ENCODE results near the gene GRM3.

GRM3 gene

GRCh38 chr7:86765931-86766330 lies 122.2 kb downstream of the GRM3 start:
- DNase-seq (ENCODE audit: low read depth, low spot score) = no peak
- Histone ChIP-seq H3K27ac (no peak overlapping the region), H3K9me3 (ENCODE audit: low read depth, low read length) (no peaks in the 10 kb centered on the region), H3K36me3 (ENCODE audit: insufficient read depth, low read length) (no peaks in the 10 kb centered on the region), H3K4me3 (no peak overlapping the region), H3K9ac (ENCODE audit: insufficient read length) (no peak overlapping the region)
- no peak for TF ChIP-seq FOXP2 (optimal IDR thresholded peaks at IDR 0.05; ENCODE audit: control extremely low read depth, extremely low read length, insufficient read depth)

- TF ChIP-seq POLR2AphosphoS5 (IDR thresholded peaks at IDR 0.05; ENCODE audit: borderline replicate concordance, low read depth, low read length) (no peak), FOXP2 (optimal IDR thresholded peaks at IDR 0.05; ENCODE audit: control extremely low read depth, extremely low read length, insufficient read depth) (no peak), EZH2 (IDR thresholded peaks at IDR 0.05) (no peak)
- Histone ChIP-seq H3K9ac (ENCODE audit: insufficient read length) (no peak overlapping the region), H3K27ac (no peak overlapping the region), H3K4me3 (no peak overlapping the region), H3K36me3 (ENCODE audit: insufficient read depth, low read length) (no peaks in the 10 kb centered on the region), H3K9me3 (ENCODE audit: low read depth, low read length) (no peaks in the 10 kb centered on the region)
- DNase-seq (ENCODE audit: low read depth, low spot score) = no peak
Measured at GRCh38 chr7:86768394-86768793, 124.7 kb downstream of the GRM3 start.

- Histone ChIP-seq H3K27ac (no peak overlapping the region), H3K9ac (ENCODE audit: insufficient read length) (no peak overlapping the region), H3K4me3 (no peak overlapping the region), H3K9me3 (ENCODE audit: low read depth, low read length) (no peaks in the 10 kb centered on the region), H3K36me3 (ENCODE audit: insufficient read depth, low read length) (no peaks in the 10 kb centered on the region)
- TF ChIP-seq FOXP2 (optimal IDR thresholded peaks at IDR 0.05; ENCODE audit: control extremely low read depth, extremely low read length, insufficient read depth) (no peak), EZH2 (IDR thresholded peaks at IDR 0.05) (no peak), POLR2AphosphoS5 (IDR thresholded peaks at IDR 0.05; ENCODE audit: borderline replicate concordance, low read depth, low read length) (no peak)
- DNase-seq (ENCODE audit: low read depth, low spot score) = no peak
Measured at GRCh38 chr7:86768967-86769760, 125.5 kb downstream of the GRM3 start.

GRCh38 chr7:86773309-86773708 lies 129.6 kb downstream of the GRM3 start:
- Histone ChIP-seq H3K9ac (ENCODE audit: insufficient read length) (no peak overlapping the region), H3K4me3 (no peak overlapping the region), H3K9me3 (ENCODE audit: low read depth, low read length) (no peaks in the 10 kb centered on the region), H3K27ac (no peak overlapping the region), H3K36me3 (ENCODE audit: insufficient read depth, low read length) (no peaks in the 10 kb centered on the region)
- DNase-seq (ENCODE audit: low read depth, low spot score) = no peak
- TF ChIP-seq POLR2AphosphoS5 (IDR thresholded peaks at IDR 0.05; ENCODE audit: borderline replicate concordance, low read depth, low read length) (no peak), EZH2 (IDR thresholded peaks at IDR 0.05) (no peak), FOXP2 (optimal IDR thresholded peaks at IDR 0.05; ENCODE audit: control extremely low read depth, extremely low read length, insufficient read depth) (no peak)

GRCh38 chr7:86775203-86775602 lies 131.5 kb downstream of the GRM3 start:
- TF ChIP-seq FOXP2 (optimal IDR thresholded peaks at IDR 0.05; ENCODE audit: control extremely low read depth, extremely low read length, insufficient read depth) (no peak), POLR2AphosphoS5 (IDR thresholded peaks at IDR 0.05; ENCODE audit: borderline replicate concordance, low read depth, low read length) (no peak), EZH2 (IDR thresholded peaks at IDR 0.05) (no peak)

GRCh38 chr7:86776136-86776535 lies 132.4 kb downstream of the GRM3 start:
- Histone ChIP-seq H3K9me3 (ENCODE audit: low read depth, low read length) (no peaks in the 10 kb centered on the region), H3K27ac (no peak overlapping the region), H3K4me3 (no peak overlapping the region), H3K9ac (ENCODE audit: insufficient read length) (no peak overlapping the region), H3K36me3 (ENCODE audit: insufficient read depth, low read length) (no peaks in the 10 kb centered on the region)
- TF ChIP-seq POLR2AphosphoS5 (IDR thresholded peaks at IDR 0.05; ENCODE audit: borderline replicate concordance, low read depth, low read length) (no peak), FOXP2 (optimal IDR thresholded peaks at IDR 0.05; ENCODE audit: control extremely low read depth, extremely low read length, insufficient read depth) (no peak), EZH2 (IDR thresholded peaks at IDR 0.05) (no peak)
- no peak for DNase-seq (ENCODE audit: low read depth, low spot score)

More at GRCh38 chr7:86775203-86775602, 131.5 kb downstream of the GRM3 start:
- DNase-seq (ENCODE audit: low read depth, low spot score) = no peak
- H3K36me3 ChIP-seq (ENCODE audit: insufficient read depth, low read length) = no peaks in the 10 kb centered on the region
- no peak overlapping the region for H3K4me3 ChIP-seq
- no peaks in the 10 kb centered on the region for H3K9me3 ChIP-seq (ENCODE audit: low read depth, low read length)
- H3K9ac ChIP-seq (ENCODE audit: insufficient read length) = no peak overlapping the region
- no peak overlapping the region for H3K27ac ChIP-seq

GRCh38 chr7:86778271-86778670 lies 134.6 kb downstream of the GRM3 start:
- H3K27ac ChIP-seq = no peak overlapping the region
- DNase-seq (ENCODE audit: low read depth, low spot score) = no peak
- H3K9ac ChIP-seq (ENCODE audit: insufficient read length) = no peak overlapping the region
- H3K9me3 ChIP-seq (ENCODE audit: low read depth, low read length) = no peaks in the 10 kb centered on the region
- no peak for TF ChIP-seq EZH2 (IDR thresholded peaks at IDR 0.05)
- TF ChIP-seq POLR2AphosphoS5 (IDR thresholded peaks at IDR 0.05; ENCODE audit: borderline replicate concordance, low read depth, low read length) = no peak
- TF ChIP-seq FOXP2 (optimal IDR thresholded peaks at IDR 0.05; ENCODE audit: control extremely low read depth, extremely low read length, insufficient read depth) = no peak
- no peak overlapping the region for H3K4me3 ChIP-seq
- no peaks in the 10 kb centered on the region for H3K36me3 ChIP-seq (ENCODE audit: insufficient read depth, low read length)

- no peak for TF ChIP-seq FOXP2 (optimal IDR thresholded peaks at IDR 0.05; ENCODE audit: control extremely low read depth, extremely low read length, insufficient read depth)
- no peak for TF ChIP-seq EZH2 (IDR thresholded peaks at IDR 0.05)
- TF ChIP-seq POLR2AphosphoS5 (IDR thresholded peaks at IDR 0.05; ENCODE audit: borderline replicate concordance, low read depth, low read length) = no peak
- Histone ChIP-seq H3K36me3 (ENCODE audit: insufficient read depth, low read length) (no peaks in the 10 kb centered on the region), H3K4me3 (no peak overlapping the region), H3K9me3 (ENCODE audit: low read depth, low read length) (no peaks in the 10 kb centered on the region), H3K27ac (no peak overlapping the region), H3K9ac (ENCODE audit: insufficient read length) (no peak overlapping the region)
- no peak for DNase-seq (ENCODE audit: low read depth, low spot score)
Measured at GRCh38 chr7:86784765-86785164, 141.1 kb downstream of the GRM3 start.

GRCh38 chr7:86785641-86786040 lies 141.9 kb downstream of the GRM3 start:
- Histone ChIP-seq H3K27ac (no peak overlapping the region), H3K4me3 (no peak overlapping the region), H3K9ac (ENCODE audit: insufficient read length) (no peak overlapping the region), H3K36me3 (ENCODE audit: insufficient read depth, low read length) (no peaks in the 10 kb centered on the region), H3K9me3 (ENCODE audit: low read depth, low read length) (no peaks in the 10 kb centered on the region)
- DNase-seq (ENCODE audit: low read depth, low spot score) = no peak
- TF ChIP-seq FOXP2 (optimal IDR thresholded peaks at IDR 0.05; ENCODE audit: control extremely low read depth, extremely low read length, insufficient read depth) = no peak
- TF ChIP-seq POLR2AphosphoS5 (IDR thresholded peaks at IDR 0.05; ENCODE audit: borderline replicate concordance, low read depth, low read length) = no peak
- TF ChIP-seq EZH2 (IDR thresholded peaks at IDR 0.05) = no peak

Measured in SK-N-MC (cell line).